Epithelial cell of prostate (primary cell): ENCODE data around the gene LHPP.

Experiments used
- DNase-seq: peaks from one replicate; pipeline ENCODE4 v3.0.0-alpha.2; 2011; ENCODE audit warnings: low read depth, low spot score
- H3K27ac ChIP-seq: fragments of 450-650 bp; 2 replicates; pipeline ENCODE4 v1.5.1; 2017; ENCODE audit warnings: mild to moderate bottlenecking

Gene LHPP

DNA sequence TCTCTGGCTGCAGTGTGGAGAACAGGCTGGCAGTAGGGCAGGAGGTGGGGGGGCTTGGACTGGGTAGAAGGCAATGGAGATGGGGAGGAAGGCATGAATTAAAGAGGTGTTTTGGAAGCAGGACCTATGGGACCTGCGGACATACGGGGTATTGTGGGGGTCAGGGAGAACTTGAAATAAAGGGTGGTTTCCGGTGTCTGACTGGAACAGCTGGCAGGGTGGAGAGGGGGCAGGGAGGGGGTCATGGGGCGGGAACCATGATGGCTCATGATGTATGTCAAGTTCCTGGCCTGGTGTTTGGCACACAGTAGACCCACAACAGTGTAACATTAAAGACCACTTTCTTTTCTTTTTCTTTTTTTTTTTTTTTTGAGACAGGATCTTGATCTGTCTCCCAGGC, 5.5 kb downstream of the LHPP start:
- DNase-seq: no peak
- H3K27ac ChIP-seq: no peak overlapping the region

GRCh38 chr10:124468624-124469023, 7.0 kb downstream of the LHPP start:
- H3K27ac ChIP-seq: no peak overlapping the region
- DNase-seq: no peak

DNA sequence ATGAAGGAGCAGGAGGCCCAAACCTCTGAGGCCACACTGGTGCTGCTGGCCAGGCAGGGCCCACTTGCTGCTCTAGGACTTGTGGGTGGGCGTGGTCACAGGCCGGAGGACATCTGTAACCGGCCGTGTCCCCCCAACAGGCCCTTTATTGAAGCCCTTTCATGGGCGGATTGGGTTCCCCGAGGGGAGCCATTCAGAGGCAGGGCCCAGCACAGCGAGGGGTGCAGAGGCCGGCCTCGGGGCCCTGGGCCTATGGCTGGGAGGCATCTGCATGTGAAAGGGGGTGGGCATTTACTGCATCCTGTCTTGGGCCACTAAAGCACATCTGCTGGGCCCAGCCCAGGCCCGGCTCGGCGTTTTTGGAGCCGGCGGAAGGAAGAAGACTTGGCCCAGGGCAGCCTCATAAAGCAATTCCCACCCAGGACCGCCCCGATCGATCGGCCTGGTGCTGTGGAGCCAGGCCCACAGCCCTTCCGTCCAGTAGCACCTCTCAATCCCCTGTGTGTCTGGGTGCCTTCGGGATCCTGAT, 8.4 kb downstream of the LHPP start:
- no peak for DNase-seq
- H3K27ac ChIP-seq: no peak overlapping the region

- H3K27ac ChIP-seq: no peak overlapping the region
- DNase-seq: no peak
Measured at GRCh38 chr10:124470544-124471434, 9.2 kb downstream of the LHPP start.

DNA sequence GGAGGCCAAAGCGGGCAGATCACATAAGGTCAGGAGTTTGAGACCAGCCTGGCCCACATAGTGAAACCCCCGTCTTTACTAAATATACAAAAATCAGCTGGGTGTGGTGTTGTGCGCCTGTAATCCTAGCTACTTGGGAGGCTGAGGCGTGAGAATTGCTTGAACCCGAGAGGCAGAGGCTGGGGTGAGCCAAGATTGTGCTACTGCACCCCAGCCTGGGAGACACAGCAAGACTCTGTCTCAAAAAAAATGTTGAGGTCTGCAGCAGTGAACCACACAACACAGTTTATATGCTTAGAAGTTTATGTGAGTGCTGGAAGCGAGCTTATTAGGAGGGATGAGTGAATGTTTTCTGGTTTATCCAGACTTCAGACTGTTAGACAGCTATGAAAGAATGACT, 10.4 kb downstream of the LHPP start:
- no peak for DNase-seq
- no peak overlapping the region for H3K27ac ChIP-seq

DNA sequence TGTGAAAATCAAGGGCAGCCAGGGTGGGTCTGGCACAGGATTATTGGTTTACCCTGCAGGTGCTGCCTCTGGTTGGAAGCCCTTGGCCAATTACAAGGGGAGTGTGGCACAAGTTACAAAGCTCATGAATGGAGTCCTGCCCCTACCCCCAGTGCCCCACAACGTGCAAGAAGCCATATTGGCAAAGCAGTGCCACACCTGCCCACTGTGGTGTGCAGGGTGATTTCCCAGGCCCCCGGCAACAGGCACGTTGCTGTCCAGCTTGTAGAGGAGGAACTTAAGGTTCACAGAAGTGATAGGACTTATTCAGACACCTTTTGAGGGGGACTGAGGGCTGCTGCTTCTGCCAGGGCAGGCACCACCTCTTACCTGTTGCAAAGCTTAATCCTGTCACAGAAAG, 11.4 kb downstream of the LHPP start:
- no peak overlapping the region for H3K27ac ChIP-seq
- DNase-seq: no peak

DNA sequence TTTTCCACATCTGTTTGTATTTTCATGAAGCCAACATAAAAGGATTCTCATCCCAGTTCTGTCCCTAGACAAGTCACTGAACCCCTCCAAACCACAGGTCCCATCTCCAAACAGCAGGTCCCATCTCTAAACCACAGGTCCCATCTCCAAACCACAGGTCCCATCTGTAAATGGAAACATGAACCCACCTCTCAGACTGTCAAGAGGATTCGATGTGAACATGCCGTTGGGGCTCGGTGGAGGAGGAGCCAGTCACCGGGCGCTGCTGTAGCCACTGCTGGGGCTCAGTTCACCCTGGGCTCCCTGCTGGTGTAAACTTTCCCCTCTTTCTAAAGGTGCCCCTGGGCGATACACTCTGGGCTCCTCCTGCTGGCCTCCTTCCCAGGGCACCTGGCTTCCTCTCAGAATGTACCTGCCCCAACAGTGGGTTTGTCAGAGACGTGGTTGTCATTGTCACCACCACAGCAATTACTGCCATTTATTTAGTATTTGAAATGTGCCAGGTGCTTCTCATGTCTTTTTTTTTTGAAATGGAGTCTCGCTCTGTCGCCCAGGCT, 13.0 kb downstream of the LHPP start:
- no peak overlapping the region for H3K27ac ChIP-seq
- DNase-seq: no peak

DNA sequence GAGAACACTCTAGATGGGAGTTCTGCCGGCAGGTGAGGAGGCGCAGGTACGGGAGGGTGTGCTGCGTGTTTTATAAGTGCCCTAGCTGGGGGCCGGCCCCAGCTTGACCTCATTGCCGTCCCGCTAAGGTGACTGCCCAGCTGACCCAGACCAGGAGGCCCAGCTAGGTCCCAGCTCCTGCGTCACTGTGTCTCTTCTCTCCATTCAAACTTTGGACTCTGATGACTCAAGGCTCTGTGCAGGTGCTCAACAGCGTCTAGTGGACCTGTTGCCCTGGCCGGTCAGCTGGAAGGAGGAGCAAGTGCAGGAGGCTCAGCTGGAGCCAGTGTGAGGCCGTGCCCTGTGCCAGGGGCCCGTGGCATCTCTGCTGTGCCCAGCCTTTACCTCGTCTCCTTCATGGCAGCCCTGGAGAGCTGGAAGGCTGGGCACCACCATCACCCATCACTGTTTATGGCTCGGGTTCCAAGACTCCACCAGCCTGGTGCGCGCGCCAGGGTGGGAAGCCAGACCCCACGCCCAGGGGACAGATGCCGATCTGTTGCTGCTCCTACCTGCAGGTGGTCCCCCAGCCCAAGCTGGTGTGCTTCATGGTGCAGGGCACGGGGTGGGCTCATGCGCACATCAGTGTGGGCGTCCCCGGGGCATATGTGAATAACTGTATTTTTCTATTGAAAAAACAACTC, 14.6 kb downstream of the LHPP start:
- H3K27ac ChIP-seq: no peak overlapping the region
- DNase-seq: no peak

- no peak overlapping the region for H3K27ac ChIP-seq
- DNase-seq: no peak
Measured at GRCh38 chr10:124477614-124478363, 16.2 kb downstream of the LHPP start.

DNA sequence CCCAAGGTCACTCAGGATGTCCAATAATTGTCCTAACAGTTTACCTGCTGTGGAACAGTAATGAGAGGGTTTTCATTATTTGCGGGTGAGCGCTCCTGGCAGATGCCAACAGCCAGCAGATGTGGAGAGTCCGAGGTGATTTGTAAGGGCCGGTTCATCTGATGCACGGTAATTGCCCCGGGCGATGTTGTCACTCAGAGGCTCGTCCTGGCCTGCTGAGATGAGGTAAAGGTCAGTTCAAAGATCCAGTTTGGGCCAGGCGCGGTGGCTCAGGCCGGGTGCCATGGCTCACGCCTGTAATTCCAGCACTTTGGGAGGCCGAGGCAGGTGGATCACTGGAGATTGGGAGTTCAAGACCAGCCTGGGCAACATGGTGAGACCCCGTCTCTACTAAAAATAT, 16.9 kb downstream of the LHPP start:
- H3K27ac ChIP-seq: no peak overlapping the region
- no peak for DNase-seq

DNA sequence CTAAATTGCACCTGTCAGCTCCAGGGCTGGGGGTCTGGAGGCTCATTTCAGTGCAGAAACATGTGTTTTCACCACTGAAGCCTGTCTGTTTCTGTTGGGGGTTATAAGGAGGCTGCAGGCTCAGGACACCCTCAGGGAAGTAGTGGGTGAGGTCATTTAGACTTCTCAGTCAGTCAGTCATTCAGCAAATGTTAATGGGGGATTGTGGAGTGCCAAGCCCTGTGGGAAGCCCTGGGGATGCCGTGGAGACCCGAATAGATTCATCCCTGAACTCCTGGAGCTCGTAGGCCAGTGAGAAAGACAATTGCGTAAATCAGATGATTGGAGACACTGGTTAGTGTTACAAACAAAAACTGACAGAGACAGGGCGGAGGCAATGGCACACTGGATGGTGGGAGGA, 19.2 kb downstream of the LHPP start:
- no peak overlapping the region for H3K27ac ChIP-seq
- DNase-seq: no peak

- DNase-seq: no peak
- H3K27ac ChIP-seq: no peak overlapping the region
Measured at GRCh38 chr10:124481717-124482116, 20.1 kb downstream of the LHPP start.

DNA sequence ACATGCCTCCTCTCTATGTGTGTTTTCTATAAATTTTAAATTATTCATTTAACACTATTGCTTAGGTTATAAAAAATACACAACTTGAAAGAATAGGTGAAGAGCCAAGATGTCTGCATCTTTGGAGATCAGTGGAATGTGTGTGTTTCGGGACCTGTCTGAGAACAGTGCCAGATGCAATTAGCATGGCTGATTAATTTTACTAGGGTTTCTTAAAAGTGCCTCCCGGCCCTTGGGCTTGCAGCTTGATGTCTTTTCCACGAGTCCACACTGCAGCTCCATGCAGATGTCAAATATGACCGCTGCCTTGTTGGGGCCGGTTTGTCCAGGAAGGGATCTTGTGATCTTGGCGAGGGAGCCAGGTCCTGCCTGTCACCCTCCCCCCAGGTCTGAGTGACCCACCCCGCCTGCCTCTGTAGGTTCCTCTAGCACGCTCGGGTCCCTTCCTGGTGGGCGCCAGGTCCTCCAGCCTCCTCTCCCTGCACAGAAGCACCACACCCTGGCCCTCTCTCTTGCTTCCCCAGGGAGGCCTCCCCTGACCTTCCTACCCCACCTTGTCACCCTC, 20.7 kb downstream of the LHPP start:
- no peak overlapping the region for H3K27ac ChIP-seq
- no peak for DNase-seq

DNA sequence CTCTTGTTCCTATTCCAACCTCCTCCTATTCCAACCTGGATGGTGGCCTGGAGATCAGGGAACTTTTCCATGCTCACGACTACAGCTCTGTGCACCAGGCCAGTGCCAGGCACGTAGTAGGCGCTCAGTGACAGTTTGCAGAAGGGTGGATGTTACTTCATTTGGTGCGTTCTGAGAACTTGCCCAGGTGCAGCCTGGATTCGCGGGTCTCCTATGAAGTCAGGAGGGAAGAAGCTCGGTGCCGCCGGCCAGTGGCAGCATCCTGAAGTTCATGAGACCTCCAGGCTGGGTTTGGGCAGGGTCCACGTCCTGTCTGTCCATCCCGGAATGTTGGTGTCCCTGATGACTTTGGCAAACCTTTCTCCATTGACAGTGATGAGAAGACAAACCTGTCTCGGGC, 21.3 kb downstream of the LHPP start:
- H3K27ac ChIP-seq: no peak overlapping the region
- DNase-seq: no peak

DNA sequence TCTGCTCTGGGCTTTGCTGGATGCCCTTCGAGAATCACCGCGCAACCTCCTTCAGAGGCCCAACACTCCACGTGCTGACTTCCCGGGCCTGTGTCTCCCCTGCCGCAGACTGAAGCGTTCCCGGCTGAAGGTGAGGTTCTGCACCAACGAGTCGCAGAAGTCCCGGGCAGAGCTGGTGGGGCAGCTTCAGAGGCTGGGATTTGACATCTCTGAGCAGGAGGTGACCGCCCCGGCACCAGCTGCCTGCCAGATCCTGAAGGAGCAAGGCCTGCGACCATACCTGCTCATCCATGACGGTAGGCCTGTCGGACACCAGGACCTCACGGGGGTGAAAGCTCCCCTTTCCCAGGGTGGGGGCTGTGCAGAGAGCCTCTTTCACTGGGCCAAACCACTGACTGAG, 22.4 kb downstream of the LHPP start:
- DNase-seq: no peak
- no peak overlapping the region for H3K27ac ChIP-seq

- DNase-seq: no peak
- no peak overlapping the region for H3K27ac ChIP-seq
Measured at GRCh38 chr10:124484661-124485060, 23.0 kb downstream of the LHPP start.

- no peak for DNase-seq
- no peak overlapping the region for H3K27ac ChIP-seq
Measured at GRCh38 chr10:124486635-124487034, 25.0 kb downstream of the LHPP start.

GRCh38 chr10:124491105-124491504, 29.5 kb downstream of the LHPP start:
- H3K27ac ChIP-seq: no peak overlapping the region
- no peak for DNase-seq

DNA sequence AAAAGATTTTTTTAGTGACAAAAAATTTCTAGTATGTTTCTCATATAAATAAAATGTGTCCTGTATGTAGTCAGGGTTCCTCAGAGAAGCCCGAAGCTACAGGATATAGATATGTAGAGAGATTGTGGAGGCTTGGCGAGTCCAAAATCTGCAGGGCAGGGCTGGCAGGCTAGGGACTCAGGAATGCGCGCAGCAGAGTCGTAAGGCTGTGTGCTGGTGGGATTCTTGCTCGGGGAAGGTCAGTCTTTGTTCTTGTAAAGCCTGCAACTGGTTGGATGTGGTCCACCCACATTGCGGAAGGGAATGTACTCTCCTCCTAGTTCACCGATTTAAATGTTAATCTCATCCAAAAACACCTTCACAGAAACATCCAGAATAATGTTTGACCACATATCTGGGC, 30.6 kb downstream of the LHPP start:
- no peak overlapping the region for H3K27ac ChIP-seq
- no peak for DNase-seq

DNA sequence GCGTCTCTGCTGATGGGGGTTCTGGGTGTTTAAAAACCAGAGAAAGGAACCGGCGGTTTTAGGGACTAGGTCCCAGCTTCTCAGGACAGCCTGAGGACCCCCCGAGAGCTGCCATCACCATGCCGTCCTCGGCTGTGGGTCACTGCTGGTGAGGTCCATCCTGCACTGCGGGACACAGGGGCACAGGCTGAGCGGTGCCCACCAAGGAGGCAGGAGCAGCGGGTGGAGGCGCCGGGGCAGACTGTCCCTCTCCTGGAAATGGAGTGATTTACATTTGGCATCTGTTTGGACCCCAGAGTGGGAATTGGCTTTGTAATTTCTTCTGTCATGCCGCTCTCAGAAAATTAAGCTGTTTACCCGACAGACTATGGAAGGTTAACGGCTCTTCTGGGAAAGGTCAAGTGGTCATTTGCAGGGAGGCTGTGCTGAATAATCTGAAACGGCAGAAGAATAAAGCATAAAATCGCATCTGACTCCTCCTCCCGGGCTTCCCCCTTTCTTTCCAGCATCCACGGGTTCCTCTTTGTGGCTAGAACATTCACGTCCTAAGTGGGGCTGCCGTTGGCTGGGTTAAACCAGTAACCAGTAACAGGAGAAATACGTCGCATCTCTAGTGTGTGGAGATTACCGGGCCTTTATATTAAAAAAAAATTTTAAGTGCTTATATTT, 31.7 kb downstream of the LHPP start:
- no peak for DNase-seq
- no peak overlapping the region for H3K27ac ChIP-seq
